ENCODE measurements around the gene ADD3. TPM values are rescaled to one million over a fixed set of nuclear protein-coding genes. Genes with fewer than 3 reads are reported as not detected.
A peak's percentile ranks its signal among the peaks of the same experiment; 100 is the strongest.

Gene ADD3
- total and polyA plus RNA-seq, 4 donors = 15.4 to 55.9 (median 22.8) TPM

GRCh38 chr10:110065269-110065668 lies 57.5 kb downstream of the ADD3 start:
- no peak overlapping the region for H3K27ac ChIP-seq (ENCODE audit: low read depth in 1 of 2, low read length in 2 of 2)

DNA sequence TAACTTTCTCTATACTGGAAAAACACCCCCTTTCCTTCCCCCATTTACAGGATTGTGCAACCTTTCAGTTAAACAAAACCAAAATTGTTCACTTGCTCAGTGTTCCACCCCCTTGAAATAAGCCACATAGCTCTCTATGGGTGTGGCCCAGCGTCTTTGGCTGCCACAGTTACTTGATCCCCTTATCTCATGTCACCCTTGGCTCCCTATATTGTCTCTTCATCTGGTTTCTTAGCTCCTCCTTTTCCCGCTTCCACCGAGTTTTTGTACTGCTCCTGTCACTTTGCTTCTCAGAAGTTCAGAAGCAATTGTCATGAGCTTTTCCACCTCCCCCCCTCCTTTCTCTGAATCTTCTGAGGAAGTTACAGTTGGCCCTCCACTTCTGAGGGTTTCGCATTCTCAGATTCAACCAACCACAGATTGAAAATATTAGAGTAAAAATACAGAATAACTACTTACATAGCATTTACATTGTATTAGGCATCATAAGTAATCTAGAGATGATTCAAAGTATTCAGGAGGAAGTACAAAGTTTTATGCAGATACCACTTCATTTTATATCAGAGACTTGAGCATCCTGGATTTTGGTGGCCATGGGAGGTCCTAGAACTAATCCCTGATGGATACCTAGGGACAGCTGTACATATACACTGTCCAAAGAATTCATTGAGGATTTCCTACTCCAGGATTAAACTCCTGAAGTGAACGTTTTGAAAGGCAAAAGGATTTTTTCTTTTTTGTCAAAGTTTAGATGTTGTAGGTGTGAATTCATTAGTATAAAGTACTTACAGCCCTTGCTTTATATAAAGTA lies 60.4 kb downstream of the ADD3 start:
- no peak overlapping the region for H3K4me3 ChIP-seq (ENCODE audit: low read depth in 1 of 3, low read length in 3 of 3)
- TF ChIP-seq RXRA (IDR thresholded peaks at IDR 0.05) (no peak), NR2F2 (IDR thresholded peaks at IDR 0.05) (peak; percentile 19), FOXA1 (IDR thresholded peaks at IDR 0.05) (no peak)
- no peaks in the 10 kb centered on the region for H3K27me3 ChIP-seq (ENCODE audit: control insufficient read depth in 4 of 4, insufficient read depth in 4 of 4, low read length in 3 of 4)
- no peak for DNase-seq (ENCODE audit: low spot score)
- no peaks in the 10 kb centered on the region for H3K4me1 ChIP-seq (ENCODE audit: control insufficient read depth in 4 of 4, insufficient read depth in 4 of 4, low read length in 3 of 4)
- WGBS = 41% methylated on average over 5 of the region's 5 CpGs
- H3K27ac ChIP-seq (ENCODE audit: low read depth in 1 of 2, low read length in 2 of 2) = no peak overlapping the region
- no peak overlapping the region for H3K9ac ChIP-seq (ENCODE audit: low read depth in 1 of 2, low read length in 2 of 2)
- no peaks in the 10 kb centered on the region for H3K36me3 ChIP-seq (ENCODE audit: control insufficient read depth in 4 of 4, insufficient read depth in 3 of 4, low read depth in 1 of 4, low read length in 3 of 4)
- H3K9me3 ChIP-seq (ENCODE audit: control insufficient read depth in 4 of 4, low read length in 3 of 4) = no peaks in the 10 kb centered on the region

More at GRCh38 chr10:110065269-110065668, 57.5 kb downstream of the ADD3 start:
- no peak overlapping the region for H3K4me3 ChIP-seq (ENCODE audit: low read depth in 1 of 3, low read length in 3 of 3)
- no peak for DNase-seq (ENCODE audit: low spot score)
- TF ChIP-seq FOXA2 (IDR thresholded peaks at IDR 0.05) = no peak
- TF ChIP-seq, protein P1, sequence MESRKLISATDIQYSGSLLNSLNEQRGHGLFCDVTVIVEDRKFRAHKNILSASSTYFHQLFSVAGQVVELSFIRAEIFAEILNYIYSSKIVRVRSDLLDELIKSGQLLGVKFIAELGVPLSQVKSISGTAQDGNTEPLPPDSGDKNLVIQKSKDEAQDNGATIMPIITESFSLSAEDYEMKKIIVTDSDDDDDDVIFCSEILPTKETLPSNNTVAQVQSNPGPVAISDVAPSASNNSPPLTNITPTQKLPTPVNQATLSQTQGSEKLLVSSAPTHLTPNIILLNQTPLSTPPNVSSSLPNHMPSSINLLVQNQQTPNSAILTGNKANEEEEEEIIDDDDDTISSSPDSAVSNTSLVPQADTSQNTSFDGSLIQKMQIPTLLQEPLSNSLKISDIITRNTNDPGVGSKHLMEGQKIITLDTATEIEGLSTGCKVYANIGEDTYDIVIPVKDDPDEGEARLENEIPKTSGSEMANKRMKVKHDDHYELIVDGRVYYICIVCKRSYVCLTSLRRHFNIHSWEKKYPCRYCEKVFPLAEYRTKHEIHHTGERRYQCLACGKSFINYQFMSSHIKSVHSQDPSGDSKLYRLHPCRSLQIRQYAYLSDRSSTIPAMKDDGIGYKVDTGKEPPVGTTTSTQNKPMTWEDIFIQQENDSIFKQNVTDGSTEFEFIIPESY (IDR thresholded peaks at IDR 0.05) = no peak
- no peak for TF ChIP-seq RAD21 (IDR thresholded peaks at IDR 0.05)
- TF ChIP-seq FOXA1 (IDR thresholded peaks at IDR 0.05) = no peak
- TF ChIP-seq MAX (IDR thresholded peaks at IDR 0.05) = no peak
- no peak for TF ChIP-seq HNF4G (IDR thresholded peaks at IDR 0.05)
- no peak for TF ChIP-seq YY1 (IDR thresholded peaks at IDR 0.05)
- no peak for TF ChIP-seq GABPA (IDR thresholded peaks at IDR 0.05 in 1 of 2, conservative IDR thresholded peaks at IDR 0.05 in 1 of 2)
- no peak for TF ChIP-seq EGR1 (IDR thresholded peaks at IDR 0.05; ENCODE audit: low read depth in 2 of 2)
- TF ChIP-seq JUND (IDR thresholded peaks at IDR 0.05) = no peak
- no peak for TF ChIP-seq TAF1 (conservative IDR thresholded peaks at IDR 0.05)
- no peak overlapping the region for H3K9ac ChIP-seq (ENCODE audit: low read depth in 1 of 2, low read length in 2 of 2)
- no peaks in the 10 kb centered on the region for H3K9me3 ChIP-seq (ENCODE audit: control insufficient read depth in 4 of 4, low read length in 3 of 4)
- H3K36me3 ChIP-seq (ENCODE audit: control insufficient read depth in 4 of 4, insufficient read depth in 3 of 4, low read depth in 1 of 4, low read length in 3 of 4) = no peaks in the 10 kb centered on the region
- no peaks in the 10 kb centered on the region for H3K4me1 ChIP-seq (ENCODE audit: control insufficient read depth in 4 of 4, insufficient read depth in 4 of 4, low read length in 3 of 4)
- H3K27me3 ChIP-seq (ENCODE audit: control insufficient read depth in 4 of 4, insufficient read depth in 4 of 4, low read length in 3 of 4) = no peaks in the 10 kb centered on the region
- 91% methylated on average over 2 of the region's 2 CpGs for WGBS

- no peaks in the 10 kb centered on the region for H3K36me3 ChIP-seq (ENCODE audit: control insufficient read depth in 4 of 4, insufficient read depth in 3 of 4, low read depth in 1 of 4, low read length in 3 of 4)
- no peak overlapping the region for H3K27ac ChIP-seq (ENCODE audit: low read depth in 1 of 2, low read length in 2 of 2)
- H3K4me1 ChIP-seq (ENCODE audit: control insufficient read depth in 4 of 4, insufficient read depth in 4 of 4, low read length in 3 of 4) = peaks cover 0 to 2% (median 0%) of the 10 kb centered on the region in 4 donors
- DNase-seq (ENCODE audit: low spot score) = no peak
- H3K9ac ChIP-seq (ENCODE audit: low read depth in 1 of 2, low read length in 2 of 2) = no peak overlapping the region
- H3K27me3 ChIP-seq (ENCODE audit: control insufficient read depth in 4 of 4, insufficient read depth in 4 of 4, low read length in 3 of 4) = no peaks in the 10 kb centered on the region
- H3K9me3 ChIP-seq (ENCODE audit: control insufficient read depth in 4 of 4, low read length in 3 of 4) = no peaks in the 10 kb centered on the region
- 78% methylated on average over 7 of the region's 7 CpGs for WGBS
- no peak overlapping the region for H3K4me3 ChIP-seq (ENCODE audit: low read depth in 1 of 3, low read length in 3 of 3)
- TF ChIP-seq GABPA (IDR thresholded peaks at IDR 0.05 in 1 of 2, conservative IDR thresholded peaks at IDR 0.05 in 1 of 2) = no peak
- TF ChIP-seq REST (IDR thresholded peaks at IDR 0.05) = no peak
- no peak for TF ChIP-seq HNF4A (conservative IDR thresholded peaks at IDR 0.05)
- TF ChIP-seq YY1 (IDR thresholded peaks at IDR 0.05) = no peak
- TF ChIP-seq, protein P2, sequence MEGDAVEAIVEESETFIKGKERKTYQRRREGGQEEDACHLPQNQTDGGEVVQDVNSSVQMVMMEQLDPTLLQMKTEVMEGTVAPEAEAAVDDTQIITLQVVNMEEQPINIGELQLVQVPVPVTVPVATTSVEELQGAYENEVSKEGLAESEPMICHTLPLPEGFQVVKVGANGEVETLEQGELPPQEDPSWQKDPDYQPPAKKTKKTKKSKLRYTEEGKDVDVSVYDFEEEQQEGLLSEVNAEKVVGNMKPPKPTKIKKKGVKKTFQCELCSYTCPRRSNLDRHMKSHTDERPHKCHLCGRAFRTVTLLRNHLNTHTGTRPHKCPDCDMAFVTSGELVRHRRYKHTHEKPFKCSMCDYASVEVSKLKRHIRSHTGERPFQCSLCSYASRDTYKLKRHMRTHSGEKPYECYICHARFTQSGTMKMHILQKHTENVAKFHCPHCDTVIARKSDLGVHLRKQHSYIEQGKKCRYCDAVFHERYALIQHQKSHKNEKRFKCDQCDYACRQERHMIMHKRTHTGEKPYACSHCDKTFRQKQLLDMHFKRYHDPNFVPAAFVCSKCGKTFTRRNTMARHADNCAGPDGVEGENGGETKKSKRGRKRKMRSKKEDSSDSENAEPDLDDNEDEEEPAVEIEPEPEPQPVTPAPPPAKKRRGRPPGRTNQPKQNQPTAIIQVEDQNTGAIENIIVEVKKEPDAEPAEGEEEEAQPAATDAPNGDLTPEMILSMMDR (IDR thresholded peaks at IDR 0.05; ENCODE audit: low read depth, low read length, missing input control) = no peak
- no peak for TF ChIP-seq RAD21 (IDR thresholded peaks at IDR 0.05)
- TF ChIP-seq JUND (IDR thresholded peaks at IDR 0.05) = no peak
- no peak for TF ChIP-seq EGR1 (IDR thresholded peaks at IDR 0.05; ENCODE audit: low read depth in 2 of 2)
- TF ChIP-seq FOXA2 (IDR thresholded peaks at IDR 0.05) = no peak
- no peak for TF ChIP-seq MAX (IDR thresholded peaks at IDR 0.05)
- TF ChIP-seq SP1 (IDR thresholded peaks at IDR 0.05) = no peak
- TF ChIP-seq, protein P1 (IDR thresholded peaks at IDR 0.05) = no peak
These were observed 61.0 kb downstream of the ADD3 start for GRCh38 chr10:110068780-110069179.
